SK-N-SH treated with all-trans-retinoic acid at 6 μM for 48 hours (cell line): Measurements from ENCODE around the gene FAR2.

Experiments used
- ATAC-seq: fragments of 200-7000 bp; cut with Tn5 transposase; 3 replicates; pipeline ENCODE4 v1.9.1; 2020; ENCODE audit warnings: mild to moderate bottlenecking, moderate library complexity
- ARNTL ChIP-seq: fragments of 450-650 bp; formaldehyde crosslinking; IDR thresholded peaks from 2 replicates; pipeline ENCODE4 v1.5.0; 2020; ENCODE audit warnings: low read depth, mild to moderate bottlenecking, moderate library complexity, borderline replicate concordance
- BACH2 ChIP-seq: fragments of 250-450 bp; sonication (Bioruptor Pico); IDR thresholded peaks from 2 replicates; pipeline ENCODE4 v1.9.0; 2021; ENCODE audit warnings: mild to moderate bottlenecking, borderline replicate concordance
- CSDC2 ChIP-seq: fragments of 250-450 bp; sonication (Bioruptor Pico); IDR thresholded peaks from 2 replicates; pipeline ENCODE4 v1.5.0; 2020; ENCODE audit warnings: mild to moderate bottlenecking, moderate library complexity
- ESRRG ChIP-seq: fragments of 250-450 bp; sonication (Bioruptor Pico); IDR thresholded peaks from 2 replicates; pipeline ENCODE4 v1.6.1; 2021; ENCODE audit warnings: mild to moderate bottlenecking
- GLIS3 ChIP-seq: fragments of 250-450 bp; sonication (Bioruptor Pico); IDR thresholded peaks from 2 replicates; pipeline ENCODE4 v1.5.0; 2020; ENCODE audit warnings: mild to moderate bottlenecking, moderate library complexity
- ISL1 ChIP-seq: fragments of 250-450 bp; sonication (Bioruptor Pico); IDR thresholded peaks from 2 replicates; pipeline ENCODE4 v2.1.2; 2022; ENCODE audit warnings: mild to moderate bottlenecking, moderate library complexity
- OSR1 ChIP-seq: fragments of 250-450 bp; sonication (Bioruptor Pico); IDR thresholded peaks from 2 replicates; pipeline ENCODE4 v1.8.0; 2022; ENCODE audit warnings: moderate library complexity, mild to moderate bottlenecking, inconsistent platforms
- PATZ1 ChIP-seq: fragments of 250-450 bp; sonication (Bioruptor Pico); IDR thresholded peaks from 2 replicates; pipeline ENCODE4 v1.8.0; 2020; ENCODE audit warnings: mild to moderate bottlenecking, moderate library complexity, borderline replicate concordance
- POU6F1 ChIP-seq: fragments of 250-450 bp; sonication (Bioruptor Pico); IDR thresholded peaks from 2 replicates; pipeline ENCODE4 v1.8.0; 2021; ENCODE audit warnings: low read depth, mild to moderate bottlenecking, moderate library complexity, borderline replicate concordance
- PPARA ChIP-seq: fragments of 250-450 bp; sonication (Bioruptor Pico); IDR thresholded peaks from 2 replicates; pipeline ENCODE4 v1.5.0; 2020; ENCODE audit warnings: mild to moderate bottlenecking, borderline replicate concordance
- RARB ChIP-seq: fragments of 250-450 bp; sonication (Bioruptor Pico); IDR thresholded peaks from 2 replicates; pipeline ENCODE4 v1.8.0; 2021; ENCODE audit warnings: mild to moderate bottlenecking, moderate library complexity
- TCF4 ChIP-seq: fragments of 250-450 bp; sonication (Bioruptor Pico); IDR thresholded peaks from 2 replicates; pipeline ENCODE4 v1.8.0; 2021; ENCODE audit warnings: mild to moderate bottlenecking, moderate library complexity, borderline replicate concordance
- TOX ChIP-seq: fragments of 250-450 bp; sonication (Bioruptor Pico); IDR thresholded peaks from 2 replicates; pipeline ENCODE4 v1.8.0; 2021; ENCODE audit warnings: mild to moderate bottlenecking, moderate library complexity, borderline replicate concordance
- TSHZ2 ChIP-seq: fragments of 250-450 bp; sonication (Bioruptor Pico); IDR thresholded peaks from 2 replicates; pipeline ENCODE4 v1.5.0; 2020; ENCODE audit warnings: mild to moderate bottlenecking, moderate library complexity
- ZC3H10 ChIP-seq: fragments of 250-450 bp; sonication (Bioruptor Pico); IDR thresholded peaks from 2 replicates; pipeline ENCODE4 v1.5.1; 2021; ENCODE audit warnings: mild to moderate bottlenecking, moderate library complexity
- ZFP3 ChIP-seq: fragments of 250-450 bp; sonication (Bioruptor Pico); IDR thresholded peaks from 2 replicates; pipeline ENCODE4 v1.5.0; 2020; ENCODE audit warnings: mild to moderate bottlenecking, moderate library complexity
- ZFP30 ChIP-seq: fragments of 450-650 bp; formaldehyde crosslinking; IDR thresholded peaks from 2 replicates; pipeline ENCODE4 v1.5.0; 2022; ENCODE audit warnings: mild to moderate bottlenecking, moderate library complexity
- ZNF565 ChIP-seq: fragments of 450-650 bp; formaldehyde crosslinking; conservative IDR thresholded peaks from 2 replicates; pipeline ENCODE4 v1.5.0; 2020; ENCODE audit warnings: low read depth, mild to moderate bottlenecking, moderate library complexity
- ZNF8 ChIP-seq: fragments of 450-650 bp; formaldehyde crosslinking; IDR thresholded peaks from 2 replicates; pipeline ENCODE4 v1.5.0; 2020; ENCODE audit warnings: mild to moderate bottlenecking, moderate library complexity
- TF ChIP-seq, protein P1 (sequence below): fragments of 250-450 bp; sonication (Bioruptor Pico); IDR thresholded peaks from 2 replicates; pipeline ENCODE4 v1.5.1; 2021; ENCODE audit warnings: mild to moderate bottlenecking, moderate library complexity
- TF ChIP-seq, protein P2 (sequence below): fragments of 250-450 bp; sonication (Bioruptor Pico); IDR thresholded peaks from 2 replicates; pipeline ENCODE4 v1.5.1; 2020; ENCODE audit warnings: low read depth, mild to moderate bottlenecking, moderate library complexity

The FAR2 gene

GRCh38 chr12:29160230-29160629 is 11.2 kb downstream of the FAR2 start:
- TF ChIP-seq ESRRG (CRISPR knock-in tag) (no peak), TCF4 (no peak), CSDC2 (no peak), TSHZ2 (CRISPR knock-in tag) (no peak), ISL1 (no peak), RARB (CRISPR knock-in tag) (no peak), PPARA (no peak), GLIS3 (CRISPR knock-in tag) (no peak), TOX (CRISPR knock-in tag) (no peak), BACH2 (no peak), ZNF565 (CRISPR knock-in tag) (no peak), ZC3H10 (no peak), ZFP3 (CRISPR knock-in tag) (no peak)
- TF ChIP-seq, protein P1, sequence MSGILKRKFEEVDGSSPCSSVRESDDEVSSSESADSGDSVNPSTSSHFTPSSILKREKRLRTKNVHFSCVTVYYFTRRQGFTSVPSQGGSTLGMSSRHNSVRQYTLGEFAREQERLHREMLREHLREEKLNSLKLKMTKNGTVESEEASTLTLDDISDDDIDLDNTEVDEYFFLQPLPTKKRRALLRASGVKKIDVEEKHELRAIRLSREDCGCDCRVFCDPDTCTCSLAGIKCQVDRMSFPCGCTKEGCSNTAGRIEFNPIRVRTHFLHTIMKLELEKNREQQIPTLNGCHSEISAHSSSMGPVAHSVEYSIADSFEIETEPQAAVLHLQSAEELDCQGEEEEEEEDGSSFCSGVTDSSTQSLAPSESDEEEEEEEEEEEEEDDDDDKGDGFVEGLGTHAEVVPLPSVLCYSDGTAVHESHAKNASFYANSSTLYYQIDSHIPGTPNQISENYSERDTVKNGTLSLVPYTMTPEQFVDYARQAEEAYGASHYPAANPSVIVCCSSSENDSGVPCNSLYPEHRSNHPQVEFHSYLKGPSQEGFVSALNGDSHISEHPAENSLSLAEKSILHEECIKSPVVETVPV = no peak
- TF ChIP-seq, protein P2, sequence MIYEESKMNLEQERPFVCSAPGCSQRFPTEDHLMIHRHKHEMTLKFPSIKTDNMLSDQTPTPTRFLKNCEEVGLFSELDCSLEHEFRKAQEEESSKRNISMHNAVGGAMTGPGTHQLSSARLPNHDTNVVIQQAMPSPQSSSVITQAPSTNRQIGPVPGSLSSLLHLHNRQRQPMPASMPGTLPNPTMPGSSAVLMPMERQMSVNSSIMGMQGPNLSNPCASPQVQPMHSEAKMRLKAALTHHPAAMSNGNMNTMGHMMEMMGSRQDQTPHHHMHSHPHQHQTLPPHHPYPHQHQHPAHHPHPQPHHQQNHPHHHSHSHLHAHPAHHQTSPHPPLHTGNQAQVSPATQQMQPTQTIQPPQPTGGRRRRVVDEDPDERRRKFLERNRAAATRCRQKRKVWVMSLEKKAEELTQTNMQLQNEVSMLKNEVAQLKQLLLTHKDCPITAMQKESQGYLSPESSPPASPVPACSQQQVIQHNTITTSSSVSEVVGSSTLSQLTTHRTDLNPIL (CRISPR knock-in tag) = no peak
- no peak for ATAC-seq

DNA sequence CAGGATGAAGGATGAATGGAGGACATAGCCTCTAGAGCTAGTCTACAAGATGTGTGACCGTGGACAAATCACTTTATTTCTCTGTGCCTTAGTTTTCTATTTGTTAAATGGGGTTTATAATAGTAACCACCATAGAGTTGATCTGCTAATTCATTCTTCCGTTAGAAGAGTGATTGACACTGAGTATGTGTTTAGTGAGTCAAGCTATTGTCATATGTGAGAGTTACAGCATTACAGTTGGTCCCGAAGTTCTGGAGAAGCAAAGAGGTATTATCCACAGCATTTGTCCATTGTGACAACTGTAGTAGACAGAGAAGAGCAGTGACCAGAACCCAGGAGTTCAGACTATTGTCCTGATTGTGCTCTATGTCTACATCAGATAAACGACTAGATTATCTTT is 14.1 kb downstream of the FAR2 start:
- TF ChIP-seq BACH2 (no peak), CSDC2 (no peak), POU6F1 (no peak), RARB (CRISPR knock-in tag) (no peak), PATZ1 (no peak), ESRRG (CRISPR knock-in tag) (no peak), PPARA (no peak), ZFP30 (CRISPR knock-in tag) (no peak), ZFP3 (CRISPR knock-in tag) (no peak), TCF4 (no peak), ARNTL (CRISPR knock-in tag) (no peak), OSR1 (CRISPR knock-in tag) (no peak), ZC3H10 (no peak), GLIS3 (CRISPR knock-in tag) (no peak), ZNF8 (CRISPR knock-in tag) (no peak), ISL1 (no peak)
- TF ChIP-seq, protein P1 = no peak
- TF ChIP-seq, protein P2 (CRISPR knock-in tag) = no peak
- ATAC-seq = no peak
